Endothelial cell of umbilical vein (primary cell): ENCODE data around the gene ODAPH. TPM values are rescaled to one million over a fixed set of nuclear protein-coding genes. Genes with fewer than 3 reads are reported as not detected.

ENCODE experiments used
- BruUV-seq: library from RNA; stranded (reverse); fragments of 400-500 nt; replicated peaks from 2 replicates; lab custom pipeline; 2021; lab: Mats Ljungman, UMichigan
- CTCF ChIA-PET: fragments of 300-600, 350-600 bp; sonication (Branson Sonifier 250); formaldehyde crosslinking; loops from one replicate; lab custom pipeline; 2021; ENCODE audit warnings: antibody characterized with exemption, inconsistent platforms; lab: Charles Lee
- POLR2A ChIA-PET: fragments of 300-600, 350-600 bp; sonication (Branson Sonifier 250); formaldehyde crosslinking; loops from one replicate; lab custom pipeline; 2021; ENCODE audit warnings: antibody characterized with exemption, inconsistent platforms; lab: Charles Lee
- DNase-seq: peaks from one replicate; pipeline ENCODE4 v3.0.0-alpha.2; 2011; ENCODE audit warnings: low read depth, low spot score
- FAIRE-seq: peaks from 2 replicates; lab custom pipeline; 2011; peaks lifted over from hg19 to GRCh38; lab: Jason Lieb, UNC
- H2AFZ ChIP-seq: 2 replicates; pipeline ENCODE4 v1.6.0; 2012; ENCODE audit warnings: low read depth, low read length, control low read depth, inconsistent platforms
- H3K27ac ChIP-seq: 2 replicates; pipeline ENCODE4 v1.5.1; 2011; ENCODE audit warnings: low read depth, mild to moderate bottlenecking, control low read depth, low read length, moderate library complexity; ENCODE audit not compliant: insufficient read depth
- H3K27me3 ChIP-seq, 2 experiments: 2 replicates each; pipeline versions ENCODE4 v1.6.0 to v1.6.1; 2011; ENCODE audit warnings: low read length in 2 of 2, mixed read lengths in 1 of 2; ENCODE audit not compliant: control insufficient read depth in 2 of 2, insufficient read depth in 2 of 2
- H3K36me3 ChIP-seq, 2 experiments: 2 replicates in 1 of 2; 3 replicates in 1 of 2; pipeline ENCODE4 v1.5.1; 2011; ENCODE audit warnings: low read length in 2 of 2, mild to moderate bottlenecking in 1 of 2, moderate library complexity in 1 of 2; ENCODE audit not compliant: control insufficient read depth in 2 of 2, insufficient read depth in 2 of 2; ENCODE audit errors: extremely low read depth in 1 of 2
- H3K4me1 ChIP-seq: 3 replicates; pipeline ENCODE4 v1.5.1; 2011; ENCODE audit warnings: mild to moderate bottlenecking, low read length; ENCODE audit not compliant: control insufficient read depth, insufficient read depth; ENCODE audit errors: extremely low read depth
- H3K4me2 ChIP-seq: 2 replicates; pipeline ENCODE4 v1.6.1; 2011; ENCODE audit warnings: low read length, control low read depth, mixed read lengths; ENCODE audit not compliant: insufficient read depth
- H3K4me3 ChIP-seq, 3 experiments: fragments of 200-600 bp in 1 of 3; sonication (generic), shearing (Covaris generic) in 1 of 3; replicated peaks in 1 of 3; 2 replicates each; pipeline ENCODE4 v1.5.1; 2011 to 2016; ENCODE audit warnings: control low read depth in 3 of 3, low read length in 3 of 3, mild to moderate bottlenecking in 2 of 3, inconsistent platforms in 1 of 3, low read depth in 1 of 3, moderate library complexity in 1 of 3; ENCODE audit not compliant: insufficient read depth in 1 of 3
- H3K79me2 ChIP-seq: 2 replicates; pipeline ENCODE4 v1.6.0; 2012; ENCODE audit warnings: low read length, inconsistent platforms; ENCODE audit not compliant: control insufficient read depth, insufficient read depth
- H3K9ac ChIP-seq: replicated peaks from 2 replicates; pipeline ENCODE3; 2011; ENCODE audit warnings: low read length, control low read depth; ENCODE audit not compliant: insufficient read depth; ENCODE audit errors: extremely low read depth
- H3K9me1 ChIP-seq: replicated peaks from 3 replicates; pipeline ENCODE4 v1.6.0; 2011; ENCODE audit warnings: mild to moderate bottlenecking, low read length; ENCODE audit not compliant: control insufficient read depth, insufficient read depth; ENCODE audit errors: extremely low read depth
- H3K9me3 ChIP-seq: replicated peaks from 2 replicates; pipeline ENCODE4 v1.5.1; 2012; ENCODE audit warnings: low read length, inconsistent platforms; ENCODE audit not compliant: control insufficient read depth, insufficient read depth
- H4K20me1 ChIP-seq: replicated peaks from 2 replicates; pipeline ENCODE3; 2011; ENCODE audit warnings: mild to moderate bottlenecking, low read length; ENCODE audit not compliant: control insufficient read depth, insufficient read depth; ENCODE audit errors: extremely low read depth
- JUN ChIP-seq: IDR thresholded peaks from 2 replicates; pipeline ENCODE4 v1.6.1; 2011; ENCODE audit warnings: borderline replicate concordance, low read depth; ENCODE audit not compliant: insufficient read length, insufficient read depth
- MYC ChIP-seq: IDR thresholded peaks from one replicate; pipeline ENCODE4 v1.6.1; 2011; ENCODE audit warnings: mild to moderate bottlenecking, low read depth, low read length
- POLR2A ChIP-seq: IDR thresholded peaks from 2 replicates; pipeline ENCODE4 v1.6.1; 2012; ENCODE audit warnings: low read depth, mild to moderate bottlenecking, control low read depth, low read length
- POLR2AphosphoS5 ChIP-seq: IDR thresholded peaks from 2 replicates; pipeline ENCODE4 v1.6.1; 2012; ENCODE audit warnings: low read depth, mild to moderate bottlenecking, control low read depth, low read length, moderate library complexity; ENCODE audit not compliant: insufficient read depth
- dilution Hi-C: fragments of 300-500 bp; cut with MboI; formaldehyde crosslinking; loops from one replicate; pipeline ENCODE4 v1.15.0; 2019; ENCODE audit warnings: low sequenced_read_pairs; ENCODE audit not compliant: extremely low pct_ligation_motif_present
- intact Hi-C: fragments of 100-400 bp; cut with micrococcal nuclease; formaldehyde crosslinking; loops from one replicate; pipeline ENCODE4 v1.10.0; 2022
- polyA plus RNA-seq, 4 experiments: library from polyadenylated mRNA; depleted of rRNA in 3 of 4; stranded (reverse) in 3 of 4; unstranded in 1 of 4; fragments of >200 nt; gene quantifications; 2 replicates each; pipeline versions ENCODE4 v1.2.1 to v1.2.3, GENCODE V29; 2011 to 2012; ENCODE audit warnings: missing spikeins in 1 of 4
- total RNA-seq: library from RNA; stranded (reverse); gene quantifications from 2 replicates; pipeline ENCODE4 v1.2.3, GENCODE V29; 2021
- TF ChIP-seq, protein P1 (sequence below): IDR thresholded peaks from 2 replicates; pipeline ENCODE4 v1.6.1; 2011; ENCODE audit not compliant: insufficient read depth, insufficient read length

The ODAPH gene
- total and polyA plus RNA-seq, 2 donors (not counting 3 experiments of a cell fraction or from before 2014, with no cell fraction given), result not detected

DNA sequence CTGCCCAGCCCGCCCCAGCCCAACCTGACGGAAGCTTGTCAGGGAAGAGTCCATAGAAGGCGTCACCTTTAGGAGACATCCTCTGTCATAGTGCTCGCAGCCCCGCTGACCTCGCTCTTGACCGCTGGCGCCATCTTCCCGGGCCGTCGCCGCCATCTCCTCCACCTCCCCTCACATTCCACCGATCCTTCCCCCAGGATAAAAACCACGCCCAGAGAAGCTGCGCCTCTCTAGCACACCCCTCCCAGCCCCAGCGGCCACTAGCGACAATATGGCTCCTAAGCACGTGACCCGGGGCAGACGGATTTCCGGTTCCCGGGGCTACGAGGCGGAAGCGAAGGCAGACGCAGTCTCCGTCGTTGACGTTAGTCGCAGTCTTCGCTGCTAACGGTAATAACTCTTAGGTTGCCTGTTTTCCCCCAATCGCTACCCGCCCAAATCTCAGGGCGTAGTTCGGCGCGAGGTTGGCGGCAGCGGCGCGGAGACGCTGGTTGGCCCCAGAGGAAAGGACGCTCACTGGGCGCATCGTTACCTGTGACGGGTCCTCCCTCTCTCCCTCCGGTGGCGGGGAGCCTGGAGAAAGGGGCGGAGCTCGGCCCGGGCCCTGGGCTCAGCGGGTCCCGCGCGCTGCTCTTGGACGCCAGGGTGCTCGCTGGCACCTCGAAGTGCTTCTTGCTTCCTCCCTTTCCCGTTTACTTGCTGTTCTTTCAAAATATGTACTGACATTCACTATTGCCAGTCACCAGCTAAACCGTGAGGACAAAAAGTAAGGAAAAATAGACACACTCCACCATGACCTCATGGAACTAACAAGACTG is 41.5 kb upstream of the ODAPH start, which contains the start of the genes RCHY1 and THAP6:
Gene RCHY1 (minus strand): TSS at position 273 of the 818 bp plus-strand sequence. CDS start 117 bp downstream, at position 156.
Gene THAP6 (plus strand): TSS at position 343 of the 818 bp plus-strand sequence. CDS start 980 bp downstream, outside the sequence.
- peak within 1 kb of the TSS; percentile 42 for H2AFZ ChIP-seq
- dilution Hi-C loops, result no loop called here
- H3K27me3 ChIP-seq, result no peaks in the 10 kb centered on the region
- H3K36me3 ChIP-seq, result no peaks in the 10 kb centered on the region
- peaks cover 5% of the 10 kb centered on the region for H4K20me1 ChIP-seq
- DNase-seq (peak; percentile 92), FAIRE-seq (peak; percentile 83)
- TF ChIP-seq MYC, result no peak
- TF ChIP-seq POLR2AphosphoS5, result peak; percentile 80
- TF ChIP-seq POLR2A, result peak; percentile 93
- TF ChIP-seq, protein P1, sequence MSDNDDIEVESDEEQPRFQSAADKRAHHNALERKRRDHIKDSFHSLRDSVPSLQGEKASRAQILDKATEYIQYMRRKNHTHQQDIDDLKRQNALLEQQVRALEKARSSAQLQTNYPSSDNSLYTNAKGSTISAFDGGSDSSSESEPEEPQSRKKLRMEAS, result peak; percentile 92
- TF ChIP-seq JUN, result no peak
- H3K9me1 ChIP-seq, result no peaks in the 10 kb centered on the region
- intact Hi-C loops, result loop anchor here (1.0 to 10.0 kb wide), 3 partner anchors 159 to 890 kb away; partner anchors contain the start of genes G3BP2 and USO1
- ChIA-PET CTCF (interaction anchor here (1.0 to 2.1 kb wide), 5 partner anchors 9 to 334 kb away, joined by 3 to 10 read pairs (median 3); no protein-coding TSS in a partner anchor), POLR2A (interaction anchor here (0.5 kb wide), 1 partner anchor 1561 kb away, joined by 3 read pairs; no protein-coding TSS in a partner anchor)
- peaks cover 39% of the 10 kb centered on the region for H3K79me2 ChIP-seq
- H3K27ac ChIP-seq, result peak within 1 kb of the TSS; percentile 72
- TSS peak; percentile 75 for BruUV-seq
- peak within 1 kb of the TSS; percentile 89 for H3K4me2 ChIP-seq
- peak within 1 kb of the TSS; percentile 96 for H3K9ac ChIP-seq
- H3K9me3 ChIP-seq, result no peaks in the 10 kb centered on the region
- H3K4me3 ChIP-seq, result peak within 1 kb of the TSS; percentile 71 to 94 (median 81)
- H3K4me1 ChIP-seq, result peaks cover 35% of the 10 kb centered on the region
